Nucleus accumbens (tissue), 56 donors: ENCODE results near the gene COL23A1.

Experiments used
- DNase-seq, 56 donors: peaks; one replicate each; lab custom pipeline; 2025; lab: John Stamatoyannopoulos, UW

Gene COL23A1

GRCh38 chr5:178211095-178212048 is 378.8 kb downstream of the COL23A1 start:
- DNase-seq = no peak

GRCh38 chr5:178210686-178211085 is 379.5 kb downstream of the COL23A1 start:
- DNase-seq = no peak

- no peak for DNase-seq
These were observed 380.1 kb downstream of the COL23A1 start for GRCh38 chr5:178210073-178210535.

GRCh38 chr5:178209334-178210072 is 380.7 kb downstream of the COL23A1 start:
- DNase-seq = no peak

GRCh38 chr5:178208540-178209227 is 381.5 kb downstream of the COL23A1 start:
- no peak for DNase-seq

- no peak for DNase-seq
These were observed 382.3 kb downstream of the COL23A1 start for GRCh38 chr5:178207917-178208280.

- DNase-seq = no peak
These were observed 382.8 kb downstream of the COL23A1 start for GRCh38 chr5:178207183-178207916.

- DNase-seq = peak in 1 of 56 donors; percentile 15
These were observed 383.8 kb downstream of the COL23A1 start for GRCh38 chr5:178206166-178207101.

- no peak for DNase-seq
These were observed 384.5 kb downstream of the COL23A1 start for GRCh38 chr5:178205749-178206047.

GRCh38 chr5:178204935-178205748 is 385.1 kb downstream of the COL23A1 start:
- peak in 42 of 56 donors; percentile 7 to 68 (median 36) for DNase-seq

- DNase-seq = peak; percentile 73 to 97 (median 92)
These were observed 385.8 kb downstream of the COL23A1 start, which contains the start of gene HNRNPAB for GRCh38 chr5:178204182-178204934. TSS of gene HNRNPAB (plus strand) at chr5:178204533. CDS start at chr5:178204838, 305 bp downstream.

- DNase-seq = peak in 1 of 56 donors; percentile 52
These were observed 386.5 kb downstream of the COL23A1 start for GRCh38 chr5:178203670-178204181.

- no peak for DNase-seq
These were observed 387.7 kb downstream of the COL23A1 start for GRCh38 chr5:178202541-178202940.

- DNase-seq = no peak
These were observed 388.3 kb downstream of the COL23A1 start for GRCh38 chr5:178201927-178202235.

- DNase-seq = no peak
These were observed 388.8 kb downstream of the COL23A1 start for GRCh38 chr5:178201221-178201926.

GRCh38 chr5:178199581-178200434 is 390.4 kb downstream of the COL23A1 start:
- no peak for DNase-seq
